Sigmoid colon (tissue), 7 donors: ENCODE results near the gene CEMIP. TPM values are rescaled to one million over a fixed set of nuclear protein-coding genes. Genes with fewer than 3 reads are reported as not detected.

ENCODE experiments used
- DNase-seq: peaks from one replicate; pipeline ENCODE4 v3.0.0-alpha.2; 2019
- H3K27ac ChIP-seq, 4 donors: fragments of 200-600 bp; sonication (generic); one replicate each; pipeline ENCODE4 v1.5.1; 2016 to 2019; ENCODE audit warnings: mild to moderate bottlenecking in 1 of 4
- H3K27me3 ChIP-seq, 3 donors: fragments of 200-600 bp; sonication (generic); one replicate each; pipeline ENCODE4 v1.5.1; 2019; ENCODE audit warnings: mild to moderate bottlenecking in 1 of 3
- H3K36me3 ChIP-seq, 4 donors: fragments of 200-600 bp; sonication (generic); one replicate each; pipeline ENCODE4 v1.5.1; 2016 to 2019
- H3K4me1 ChIP-seq, 4 donors: fragments of 200-600 bp; sonication (generic); one replicate each; pipeline ENCODE4 v1.5.1; 2017 to 2019
- H3K4me3 ChIP-seq, 4 donors: fragments of 200-600 bp; sonication (generic); one replicate each; pipeline ENCODE4 v1.5.1; 2017 to 2019; ENCODE audit warnings: mild to moderate bottlenecking in 2 of 4, moderate library complexity in 1 of 4
- H3K9me3 ChIP-seq, 4 donors: fragments of 200-600 bp in 3 of 4; sonication (generic) in 3 of 4; one replicate each; pipeline versions ENCODE4 v1.5.1 to v1.6.1; 2013 to 2019
- EP300 ChIP-seq, 4 donors: sonication (generic); formaldehyde crosslinking; IDR thresholded peaks; one replicate each; pipeline ENCODE4 v1.6.1; 2017; ENCODE audit warnings: antibody characterized with exemption in 4 of 4
- POLR2A ChIP-seq, 2 donors: fragments of 450-650 bp; IDR thresholded peaks; one replicate each; pipeline ENCODE4 v1.6.1; 2016; ENCODE audit warnings: antibody characterized with exemption in 2 of 2, mild to moderate bottlenecking in 2 of 2, moderate library complexity in 2 of 2
- POLR2AphosphoS5 ChIP-seq, 4 donors: sonication (generic); formaldehyde crosslinking; IDR thresholded peaks; one replicate each; pipeline ENCODE4 v1.6.1; 2017; ENCODE audit warnings: antibody characterized with exemption in 4 of 4
- WGBS, 2 donors: extraction: QIAGEN DNeasy Blood & Tissue Kit; methylation state at CpG; one replicate each; pipeline ENCODE4 v1.1.7; 2013; 5-methylcytosine and 5-hydroxymethylcytosine counted together
- intact Hi-C: fragments of 100-400 bp; cut with DNase I; formaldehyde crosslinking; loops from one replicate; pipeline ENCODE4 v1.15.1; 2023
- polyA plus RNA-seq, 3 donors: library from polyadenylated mRNA; stranded (reverse); fragments of 200-250 nt; gene quantifications; one replicate each; pipeline ENCODE4 v1.2.3, GENCODE V29; 2013
- total RNA-seq, 4 donors: library from RNA; depleted of rRNA; stranded (reverse); fragments of >200 nt; gene quantifications; one replicate each; pipeline ENCODE4 v1.1.0, GENCODE V29; 2016
- TF ChIP-seq, protein P1 (sequence below), 4 experiments: fragments of 450-650 bp in 3 of 4; fragments of 200-600 bp in 1 of 4; IDR thresholded peaks; one replicate each; pipeline ENCODE4 v1.5.1; 2016 to 2019; ENCODE audit warnings: antibody characterized with exemption in 4 of 4, mild to moderate bottlenecking in 3 of 4, moderate library complexity in 2 of 4
- donor health status: healthy with polysubstance abuse.
- donor health status: Bipolar disorder and iron deficiency.
- donor health status: healthy.

The CEMIP gene
- total and polyA plus RNA-seq, 7 donors = under 0.01 to 2.1 (median under 0.01) TPM; not detected in 2

DNA sequence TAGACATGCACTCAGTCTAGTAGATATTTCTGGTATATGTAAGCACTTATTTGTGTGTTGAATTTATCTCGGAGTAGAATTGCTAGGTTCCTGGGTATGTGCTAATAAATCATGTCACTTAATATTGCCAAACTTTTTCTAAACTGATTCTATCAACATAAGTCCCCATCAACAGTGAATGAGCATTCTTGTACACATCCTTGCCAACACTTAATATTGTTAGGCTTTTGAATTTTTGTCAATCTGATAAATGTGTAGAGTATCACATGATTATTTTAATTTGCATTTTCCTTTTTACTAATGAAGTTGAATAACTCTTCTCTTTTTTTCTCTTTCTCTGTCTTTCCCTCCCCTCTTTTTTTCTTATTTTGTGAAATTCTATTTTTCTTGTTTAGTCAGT lies 33.3 kb upstream of the CEMIP start:
- Histone ChIP-seq H3K4me1 (peaks cover 0 to 13% (median 3%) of the 10 kb centered on the region in 4 donors), H3K4me3 (no peak overlapping the region), H3K9me3 (no peaks in the 10 kb centered on the region), H3K36me3 (peaks cover 0 to 13% (median 5%) of the 10 kb centered on the region in 4 donors), H3K27me3 (no peaks in the 10 kb centered on the region), H3K27ac (no peak overlapping the region)
- no peak for DNase-seq
- TF ChIP-seq POLR2AphosphoS5 (IDR thresholded peaks at IDR 0.05) = no peak
- TF ChIP-seq POLR2A (IDR thresholded peaks at IDR 0.05) = no peak
- TF ChIP-seq, protein P1, sequence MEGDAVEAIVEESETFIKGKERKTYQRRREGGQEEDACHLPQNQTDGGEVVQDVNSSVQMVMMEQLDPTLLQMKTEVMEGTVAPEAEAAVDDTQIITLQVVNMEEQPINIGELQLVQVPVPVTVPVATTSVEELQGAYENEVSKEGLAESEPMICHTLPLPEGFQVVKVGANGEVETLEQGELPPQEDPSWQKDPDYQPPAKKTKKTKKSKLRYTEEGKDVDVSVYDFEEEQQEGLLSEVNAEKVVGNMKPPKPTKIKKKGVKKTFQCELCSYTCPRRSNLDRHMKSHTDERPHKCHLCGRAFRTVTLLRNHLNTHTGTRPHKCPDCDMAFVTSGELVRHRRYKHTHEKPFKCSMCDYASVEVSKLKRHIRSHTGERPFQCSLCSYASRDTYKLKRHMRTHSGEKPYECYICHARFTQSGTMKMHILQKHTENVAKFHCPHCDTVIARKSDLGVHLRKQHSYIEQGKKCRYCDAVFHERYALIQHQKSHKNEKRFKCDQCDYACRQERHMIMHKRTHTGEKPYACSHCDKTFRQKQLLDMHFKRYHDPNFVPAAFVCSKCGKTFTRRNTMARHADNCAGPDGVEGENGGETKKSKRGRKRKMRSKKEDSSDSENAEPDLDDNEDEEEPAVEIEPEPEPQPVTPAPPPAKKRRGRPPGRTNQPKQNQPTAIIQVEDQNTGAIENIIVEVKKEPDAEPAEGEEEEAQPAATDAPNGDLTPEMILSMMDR (IDR thresholded peaks at IDR 0.05) = no peak
- no peak for TF ChIP-seq EP300 (IDR thresholded peaks at IDR 0.05)
- WGBS, 2 donors = 88 to 91% methylated on average over 1 of the region's 1 CpG
- intact Hi-C loops = loop anchor here (5.0 kb wide), 1 partner anchor 49 kb away; the partner anchor contains the start of gene ABHD17C

DNA sequence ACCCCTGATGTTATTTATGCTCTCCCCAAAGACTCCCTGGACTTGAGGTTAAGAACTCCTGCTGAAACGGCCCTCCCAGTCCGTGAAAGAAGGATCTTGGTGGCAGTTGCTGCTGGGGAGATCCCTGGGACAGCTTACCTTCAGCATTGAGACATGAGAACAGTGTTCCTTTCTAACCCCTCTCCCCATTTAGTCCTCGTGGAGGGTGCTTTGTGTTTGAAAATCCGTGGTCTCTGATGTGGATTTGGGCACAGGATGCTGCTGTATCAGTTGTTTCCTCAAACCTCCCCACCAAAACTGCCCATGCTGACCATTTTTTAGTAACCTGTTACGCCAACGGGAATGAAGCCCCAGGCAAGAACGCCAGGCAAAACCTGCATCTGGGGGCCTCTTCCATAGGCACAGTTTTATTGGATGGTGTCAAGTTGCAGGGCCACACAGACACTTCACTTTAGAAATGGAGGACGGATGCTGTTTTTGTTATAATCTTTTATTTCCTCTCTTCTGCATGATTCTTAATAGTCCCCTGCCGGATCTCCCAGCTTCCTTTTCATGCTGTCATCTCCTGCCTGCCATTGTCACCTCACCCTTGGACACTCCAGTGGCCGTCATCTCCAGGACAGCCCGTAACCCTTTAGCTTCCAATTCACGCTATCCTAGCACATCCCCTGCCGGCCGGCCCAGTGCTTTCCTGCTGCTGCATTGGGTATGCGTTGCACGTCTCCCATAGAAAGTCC lies 31.7 kb upstream of the CEMIP start:
- peaks cover 0 to 13% (median 5%) of the 10 kb centered on the region in 4 donors for H3K36me3 ChIP-seq
- H3K27me3 ChIP-seq = no peaks in the 10 kb centered on the region
- TF ChIP-seq EP300 (IDR thresholded peaks at IDR 0.05) (no peak), POLR2A (IDR thresholded peaks at IDR 0.05) (no peak)
- H3K9me3 ChIP-seq = no peaks in the 10 kb centered on the region
- no peak overlapping the region for H3K27ac ChIP-seq
- peaks cover 0 to 13% (median 6%) of the 10 kb centered on the region in 4 donors for H3K4me1 ChIP-seq
- WGBS, 2 donors = 75 to 79% methylated on average over 16 of the region's 16 CpGs
- intact Hi-C loops = loop anchor here (5.0 kb wide), 1 partner anchor 50 kb away; the partner anchor contains the start of gene ABHD17C
- no peak overlapping the region for H3K4me3 ChIP-seq
- DNase-seq = no peak

DNA sequence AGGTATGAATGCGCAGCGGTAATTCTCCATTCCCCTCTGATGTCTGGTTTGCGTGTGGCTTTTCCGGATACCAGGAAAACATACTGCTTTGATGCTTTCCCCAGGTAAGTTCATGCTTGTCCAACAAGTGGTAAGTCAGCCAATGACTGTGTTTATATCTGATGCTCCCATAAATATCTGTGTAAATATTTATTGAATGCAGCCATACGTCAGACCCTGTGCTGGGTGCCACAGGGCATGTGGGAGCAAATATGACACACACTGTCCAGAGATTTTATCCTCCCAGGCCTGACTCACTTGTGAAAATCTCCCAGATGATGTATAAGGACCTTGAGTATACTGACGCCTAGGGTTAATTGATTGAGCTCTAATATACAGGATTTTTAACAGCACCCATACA lies 29.6 kb upstream of the CEMIP start:
- Histone ChIP-seq H3K27me3 (no peaks in the 10 kb centered on the region), H3K9me3 (no peaks in the 10 kb centered on the region), H3K4me3 (no peak overlapping the region), H3K27ac (no peak overlapping the region), H3K4me1 (peaks cover 0 to 19% (median 5%) of the 10 kb centered on the region in 4 donors), H3K36me3 (peaks cover 0 to 20% (median 8%) of the 10 kb centered on the region in 4 donors)
- intact Hi-C loops = loop anchor here (5.0 kb wide), 1 partner anchor 52 kb away; the partner anchor contains the start of gene ABHD17C
- DNase-seq = no peak
- TF ChIP-seq POLR2A (IDR thresholded peaks at IDR 0.05) = no peak
- TF ChIP-seq EP300 (IDR thresholded peaks at IDR 0.05) = no peak
- TF ChIP-seq, protein P1 (IDR thresholded peaks at IDR 0.05) = no peak
- no peak for TF ChIP-seq POLR2AphosphoS5 (IDR thresholded peaks at IDR 0.05)
- WGBS, 2 donors = 84 to 92% methylated on average over 6 of the region's 6 CpGs

DNA sequence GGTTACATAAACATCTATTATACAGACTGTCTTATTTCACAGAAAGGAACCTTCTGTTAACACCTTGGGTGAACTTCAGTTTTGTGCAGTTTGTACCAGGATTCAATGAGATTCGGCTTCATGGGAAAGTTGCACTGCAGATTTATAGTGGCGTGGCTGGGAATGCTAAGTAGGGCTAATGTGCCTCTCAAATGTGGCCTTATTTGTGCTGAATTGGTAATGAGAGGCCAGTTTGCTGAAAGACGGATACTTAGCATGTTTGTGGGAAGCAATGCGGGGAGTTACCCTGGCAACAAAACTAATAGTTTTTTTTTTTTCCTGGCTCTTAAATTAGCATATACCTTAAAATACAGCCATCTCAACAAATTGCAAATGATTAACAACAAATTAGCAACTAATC lies 28.6 kb upstream of the CEMIP start:
- intact Hi-C loops = no loop called here
- H3K27me3 ChIP-seq = no peaks in the 10 kb centered on the region
- H3K36me3 ChIP-seq = peaks cover 0 to 29% (median 8%) of the 10 kb centered on the region in 4 donors
- WGBS, 2 donors = 91 to 92% methylated on average over 4 of the region's 4 CpGs
- H3K9me3 ChIP-seq = no peaks in the 10 kb centered on the region
- H3K4me3 ChIP-seq = no peak overlapping the region
- H3K4me1 ChIP-seq = peaks cover 0 to 12% (median 0%) of the 10 kb centered on the region in 4 donors
- no peak for DNase-seq
- H3K27ac ChIP-seq = no peak overlapping the region
- TF ChIP-seq POLR2AphosphoS5 (IDR thresholded peaks at IDR 0.05) (no peak), EP300 (IDR thresholded peaks at IDR 0.05) (no peak), POLR2A (IDR thresholded peaks at IDR 0.05) (no peak)
- TF ChIP-seq, protein P1 (IDR thresholded peaks at IDR 0.05) = no peak

DNA sequence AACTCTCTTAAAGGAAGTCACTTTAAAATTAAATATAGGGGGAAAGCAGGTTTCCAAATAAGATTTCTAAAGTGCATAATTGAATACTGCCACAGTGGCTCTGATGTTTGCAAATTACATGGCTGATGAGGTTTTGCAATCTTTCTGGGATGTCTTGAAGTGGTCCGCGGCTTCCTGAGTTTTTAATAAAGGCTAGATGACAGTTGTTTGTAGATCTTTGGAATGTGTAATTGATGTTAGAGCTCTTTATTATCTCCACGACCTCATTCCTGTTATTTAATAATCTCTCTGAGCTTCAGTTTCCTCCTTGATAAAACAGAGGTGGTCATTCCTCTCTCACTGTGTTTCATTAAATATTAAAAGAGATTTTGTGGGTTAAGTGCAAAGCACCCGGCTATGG lies 27.0 kb upstream of the CEMIP start:
- WGBS, 2 donors = 71 to 74% methylated on average over 4 of the region's 4 CpGs
- peaks cover 0 to 35% (median 8%) of the 10 kb centered on the region in 4 donors for H3K36me3 ChIP-seq
- no peak overlapping the region for H3K4me3 ChIP-seq
- DNase-seq = no peak
- intact Hi-C loops = no loop called here
- no peaks in the 10 kb centered on the region for H3K9me3 ChIP-seq
- peaks cover 0 to 12% (median 0%) of the 10 kb centered on the region in 4 donors for H3K4me1 ChIP-seq
- H3K27me3 ChIP-seq = no peaks in the 10 kb centered on the region
- TF ChIP-seq, protein P1 (IDR thresholded peaks at IDR 0.05) = no peak
- TF ChIP-seq POLR2AphosphoS5 (IDR thresholded peaks at IDR 0.05) = no peak
- no peak for TF ChIP-seq EP300 (IDR thresholded peaks at IDR 0.05)
- TF ChIP-seq POLR2A (IDR thresholded peaks at IDR 0.05) = no peak
- no peak overlapping the region for H3K27ac ChIP-seq
